SK-N-SH (cell line): ENCODE results near the gene RHPN2. TPM values are rescaled to one million over a fixed set of nuclear protein-coding genes. Genes with fewer than 3 reads are reported as not detected.
"Not testable (repeated sequence)": the region's sequence is repeated elsewhere in the genome, so short reads cannot be mapped to it uniquely, and the experiment has no call there.

ENCODE experiments used
- CTCF ChIA-PET: fragments of 300-600, 350-600 bp; formaldehyde crosslinking; extraction: SDS; loops from one replicate; lab custom pipeline; 2021; lab: Yijun Ruan, JAX
- POLR2A ChIA-PET: fragments of 350-600 bp; sonication (Branson Sonifier 250); formaldehyde crosslinking; extraction: SDS; loops from one replicate; lab custom pipeline; 2020; ENCODE audit warnings: antibody characterized with exemption, inconsistent platforms; lab: Yijun Ruan, JAX
- DNase-seq: peaks from one replicate; pipeline ENCODE4 v3.0.0; 2012
- H2AFZ ChIP-seq: fragments of 200-600 bp; sonication (generic); 2 replicates; pipeline ENCODE4 v1.8.1; 2016; ENCODE audit warnings: antibody characterized with exemption, mild to moderate bottlenecking, low read depth
- H3F3A ChIP-seq: fragments of 200-600 bp; sonication (generic); replicated peaks from 2 replicates; pipeline ENCODE3; 2016; ENCODE audit warnings: antibody characterized with exemption, mild to moderate bottlenecking; ENCODE audit not compliant: insufficient read depth
- H3K27ac ChIP-seq, 2 experiments: fragments of 200-500 bp in 1 of 2; fragments of 200-600 bp in 1 of 2; sonication (Bioruptor generic) in 1 of 2; sonication (generic), shearing (Covaris generic) in 1 of 2; 2 replicates each; pipeline versions ENCODE4 v1.5.1 to v1.6.1; 2014 to 2016; ENCODE audit warnings: low read depth in 2 of 2, inconsistent platforms in 1 of 2, low read length in 1 of 2, mild to moderate bottlenecking in 1 of 2, mixed read lengths in 1 of 2
- H3K27me3 ChIP-seq: fragments of 200-600 bp; sonication (generic), shearing (Covaris generic); 2 replicates; pipeline ENCODE4 v1.6.1; 2016; ENCODE audit warnings: mixed run types; ENCODE audit not compliant: insufficient read depth
- H3K36me3 ChIP-seq, 2 experiments: fragments of 200-500 bp in 1 of 2; fragments of 200-600 bp in 1 of 2; sonication (Bioruptor generic) in 1 of 2; sonication (generic) in 1 of 2; replicated peaks in 1 of 2; 2 replicates each; pipeline versions ENCODE3 to v1.5.1; 2014 to 2016; ENCODE audit warnings: low read length in 1 of 2, mild to moderate bottlenecking in 1 of 2; ENCODE audit not compliant: insufficient read depth in 2 of 2, control insufficient read depth in 1 of 2
- H3K4me1 ChIP-seq, 2 experiments: fragments of 200-500 bp in 1 of 2; fragments of 200-600 bp in 1 of 2; sonication (Bioruptor generic) in 1 of 2; sonication (generic), shearing (Covaris generic) in 1 of 2; 2 replicates each; pipeline versions ENCODE4 v1.5.1 to v1.6.1; 2014 to 2016; ENCODE audit warnings: low read depth in 1 of 2, low read length in 1 of 2, mixed run types in 1 of 2; ENCODE audit not compliant: insufficient read depth in 2 of 2, control insufficient read depth in 1 of 2
- H3K4me2 ChIP-seq: fragments of 200-600 bp; sonication (generic), shearing (Covaris generic); 2 replicates; pipeline ENCODE4 v1.6.1; 2017; ENCODE audit warnings: mixed run types
- H3K4me3 ChIP-seq, 2 experiments: fragments of 200-500 bp in 1 of 2; fragments of 200-600 bp in 1 of 2; sonication (Bioruptor generic) in 1 of 2; sonication (generic), shearing (Covaris generic) in 1 of 2; 2 replicates each; pipeline versions ENCODE4 v1.5.1 to v1.8.1; 2014 to 2016; ENCODE audit warnings: low read depth in 2 of 2, inconsistent platforms in 1 of 2, low read length in 1 of 2, mild to moderate bottlenecking in 1 of 2, mixed read lengths in 1 of 2, moderate library complexity in 1 of 2
- H3K79me2 ChIP-seq: fragments of 200-600 bp; sonication (generic); 2 replicates; pipeline ENCODE4 v1.8.1; 2017; ENCODE audit warnings: mild to moderate bottlenecking; ENCODE audit not compliant: insufficient read depth
- H3K9ac ChIP-seq: fragments of 200-600 bp; sonication (generic); 2 replicates; pipeline ENCODE4 v1.6.1; 2017; ENCODE audit warnings: mixed run types
- H3K9me2 ChIP-seq: fragments of 200-600 bp; sonication (generic); 2 replicates; pipeline ENCODE4 v1.6.1; 2017; ENCODE audit warnings: mixed run types
- H3K9me3 ChIP-seq: fragments of 200-600 bp; sonication (generic); 2 replicates; pipeline ENCODE4 v1.6.1; 2017; ENCODE audit warnings: mixed run types, mild to moderate bottlenecking, moderate library complexity
- H4K20me1 ChIP-seq: fragments of 200-600 bp; sonication (generic); 2 replicates; pipeline ENCODE4 v1.6.1; 2017; ENCODE audit warnings: mild to moderate bottlenecking, mixed run types; ENCODE audit not compliant: insufficient read depth
- CTCF ChIP-seq: fragments of 200-600 bp; sonication (generic); IDR thresholded peaks from 2 replicates; pipeline ENCODE4 v1.6.1; 2017; ENCODE audit warnings: antibody characterized with exemption, mild to moderate bottlenecking, moderate library complexity
- EP300 ChIP-seq, 2 experiments: IDR thresholded peaks; 2 replicates each; pipeline versions ENCODE4 v1.4.0 to v1.6.1; 2012; ENCODE audit warnings: borderline replicate concordance in 1 of 2, low read depth in 1 of 2, low read length in 1 of 2
- MXI1 ChIP-seq: IDR thresholded peaks from 2 replicates; pipeline ENCODE4 v1.6.1; 2012; ENCODE audit warnings: mild to moderate bottlenecking, low read depth, low read length, improper control_type of control experiment
- REST ChIP-seq: IDR thresholded peaks from 2 replicates; pipeline ENCODE4 v1.6.1; 2012; ENCODE audit warnings: mild to moderate bottlenecking, low read depth, low read length, moderate library complexity
- SMC3 ChIP-seq: IDR thresholded peaks from 2 replicates; pipeline ENCODE4 v1.6.1; 2012; ENCODE audit warnings: low read depth, low read length, improper control_type of control experiment
- TCF12 ChIP-seq: IDR thresholded peaks from 2 replicates; pipeline ENCODE4 v1.4.0; 2012
- TEAD4 ChIP-seq: IDR thresholded peaks from 2 replicates; pipeline ENCODE4 v1.4.0; 2012; ENCODE audit warnings: mild to moderate bottlenecking, borderline replicate concordance; ENCODE audit not compliant: insufficient read depth
- WGBS: methylation state at CpG from one replicate; pipeline ENCODE4 v1.1.6; 2017; ENCODE audit warnings: low lambda C conversion rate; 5-methylcytosine and 5-hydroxymethylcytosine counted together
- polyA plus RNA-seq, 3 experiments: library from polyadenylated mRNA; depleted of rRNA; stranded (reverse); fragments of >200 nt; gene quantifications; 2 replicates each; pipeline ENCODE4 v1.2.3, GENCODE V29; 2012

Gene RHPN2
- polyA plus RNA-seq, 1 of the 3 experiments (the other 2 are of a cell fraction): 7.0 TPM

DNA sequence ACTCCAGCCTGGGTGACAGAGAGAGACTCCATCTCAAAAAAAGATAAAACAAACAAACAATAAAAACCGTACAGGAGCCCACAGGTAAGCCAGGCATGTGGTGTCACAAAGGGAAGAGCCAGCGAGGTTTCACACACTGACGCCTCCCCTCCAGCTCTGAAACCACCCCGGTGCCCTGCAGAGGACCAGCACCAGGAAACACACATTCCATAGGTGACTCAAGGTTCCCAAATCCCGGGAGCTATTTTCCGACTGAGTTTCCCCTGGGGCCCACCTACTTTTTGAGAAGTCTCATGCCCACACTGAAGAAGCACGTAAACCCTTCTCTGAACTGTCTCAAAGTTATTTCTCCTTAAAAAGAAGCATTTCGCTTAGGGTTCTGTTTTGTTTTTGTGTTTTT, 40.3 kb downstream of the RHPN2 start (continued):
- TF ChIP-seq REST (no peak), SMC3 (no peak), TCF12 (no peak), TEAD4 (no peak), EP300 (IDR thresholded peaks at IDR 0.05; ENCODE audit: borderline replicate concordance in 1 of 2, low read depth in 1 of 2, low read length in 1 of 2) (no peak), MXI1 (no peak)

GRCh38 chr19:33022472-33023116, 42.1 kb downstream of the RHPN2 start:
- Histone ChIP-seq H3K4me3 (no peak overlapping the region), H4K20me1 (no peaks in the 10 kb centered on the region), H3K4me1 (no peaks in the 10 kb centered on the region), H3K36me3 (no peaks in the 10 kb centered on the region), H3K4me2 (no peak overlapping the region), H3K79me2 (no peaks in the 10 kb centered on the region), H2AFZ (no peak overlapping the region)
- POLR2A ChIA-PET: no interaction called here
- no peak for DNase-seq
- TF ChIP-seq REST (no peak), CTCF (peak; percentile 7; the same call in 1 of the 2 replicates)
- TF ChIP-seq, all 33 proteins: peak for 1
- Histone ChIP-seq H3K9me2 (no peaks in the 10 kb centered on the region), H3K27me3 (no peaks in the 10 kb centered on the region), H3K9ac (no peak overlapping the region), H3K9me3 (no peaks in the 10 kb centered on the region), H3K27ac (no peak overlapping the region), H3F3A (no peaks in the 10 kb centered on the region)
- WGBS: 81% methylated on average over 9 of the region's 11 CpGs
- CTCF ChIA-PET: no interaction called here

DNA sequence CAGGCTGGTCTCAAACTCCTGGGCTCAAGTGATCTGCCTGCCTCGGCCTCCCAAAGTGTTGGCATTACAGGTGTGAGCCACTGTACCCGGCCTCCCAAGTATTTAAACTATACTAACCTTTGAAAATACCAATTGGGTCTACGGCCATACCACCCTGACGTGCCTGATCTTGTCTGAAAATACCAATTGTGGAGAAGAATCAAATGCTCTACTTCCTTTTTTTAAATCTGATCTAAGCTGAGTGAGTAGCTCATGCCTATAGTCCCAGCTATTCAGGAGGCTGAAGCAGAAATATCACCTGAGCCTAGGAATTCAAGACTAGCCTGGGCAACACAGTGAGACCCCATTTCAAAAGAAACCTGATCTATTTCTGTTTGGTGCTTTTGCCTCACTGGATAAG, 53.8 kb downstream of the RHPN2 start:
- WGBS: 100% methylated on average over 4 of the region's 4 CpGs
- H3K4me2 ChIP-seq, H3K36me3 ChIP-seq, H3K4me3 ChIP-seq, H3K9me3 ChIP-seq, H3K9me2 ChIP-seq, POLR2A ChIA-PET, H3F3A ChIP-seq, CTCF ChIA-PET, H3K27ac ChIP-seq, H4K20me1 ChIP-seq, H3K79me2 ChIP-seq, H3K27me3 ChIP-seq, DNase-seq, H3K4me1 ChIP-seq, H2AFZ ChIP-seq, H3K9ac ChIP-seq: not testable (repeated sequence)
